AG09309 (cell line): ENCODE measurements around the gene CDA.

ENCODE experiments used
- DNase-seq: peaks from one replicate; pipeline ENCODE4 v3.0.0-alpha.2; 2010; ENCODE audit warnings: low read depth
- H3K4me3 ChIP-seq: 2 replicates; pipeline ENCODE4 v1.5.1; 2011; ENCODE audit warnings: mild to moderate bottlenecking, low read depth, low read length, moderate library complexity; ENCODE audit not compliant: control insufficient read depth
- CTCF ChIP-seq: IDR thresholded peaks from 2 replicates; pipeline ENCODE4 v1.5.1; 2011; ENCODE audit warnings: mild to moderate bottlenecking, low read depth, low read length, inconsistent platforms; ENCODE audit not compliant: insufficient read depth, control insufficient read depth; ENCODE audit errors: missing control alignments

Gene CDA

DNA sequence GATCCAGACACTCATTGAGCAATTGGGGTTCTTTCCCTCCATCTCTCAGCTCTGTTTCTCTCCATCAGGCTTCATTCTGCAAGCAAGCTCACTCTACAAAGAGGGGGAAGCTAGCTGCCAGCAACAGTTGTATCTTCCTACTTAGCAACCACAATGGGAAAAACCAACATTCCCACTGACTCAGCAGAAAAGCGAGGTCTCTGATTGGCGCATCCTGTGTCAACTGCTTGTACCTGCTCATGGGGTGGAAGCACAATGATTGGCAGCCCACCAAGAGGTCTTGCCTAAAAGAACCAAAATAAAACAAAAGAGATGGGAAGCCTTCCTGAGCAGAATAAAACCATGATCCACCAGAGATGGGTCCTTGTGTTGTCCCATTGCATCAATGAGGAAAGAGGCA lies 4.0 kb upstream of the CDA start:
- H3K4me3 ChIP-seq: no peak overlapping the region
- no peak for TF ChIP-seq CTCF
- DNase-seq: no peak

- H3K4me3 ChIP-seq: no peak overlapping the region
- peak; percentile 25 for TF ChIP-seq CTCF
- DNase-seq: no peak
These were observed 1.8 kb upstream of the CDA start for GRCh38 chr1:20586953-20587660.

DNA sequence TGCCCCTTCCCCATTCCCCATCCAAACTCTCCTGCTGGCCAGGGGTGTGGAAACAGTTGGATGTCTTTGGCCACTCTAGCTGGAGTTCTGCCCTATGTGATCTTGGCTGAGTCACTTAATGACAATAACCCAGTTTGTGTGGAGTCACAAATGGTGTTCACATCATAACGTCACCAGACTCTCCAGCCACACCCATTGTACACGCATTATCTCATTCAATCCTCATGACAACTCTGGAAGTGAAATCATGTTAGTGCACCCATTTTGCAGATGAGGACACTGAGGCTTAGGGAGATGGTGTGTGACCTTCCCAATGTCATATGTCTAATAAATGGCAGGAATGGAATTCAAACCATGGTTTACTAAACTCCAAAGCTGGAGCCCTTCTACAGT lies 1.2 kb upstream of the CDA start:
- no peak overlapping the region for H3K4me3 ChIP-seq
- no peak for DNase-seq
- TF ChIP-seq CTCF: no peak

DNA sequence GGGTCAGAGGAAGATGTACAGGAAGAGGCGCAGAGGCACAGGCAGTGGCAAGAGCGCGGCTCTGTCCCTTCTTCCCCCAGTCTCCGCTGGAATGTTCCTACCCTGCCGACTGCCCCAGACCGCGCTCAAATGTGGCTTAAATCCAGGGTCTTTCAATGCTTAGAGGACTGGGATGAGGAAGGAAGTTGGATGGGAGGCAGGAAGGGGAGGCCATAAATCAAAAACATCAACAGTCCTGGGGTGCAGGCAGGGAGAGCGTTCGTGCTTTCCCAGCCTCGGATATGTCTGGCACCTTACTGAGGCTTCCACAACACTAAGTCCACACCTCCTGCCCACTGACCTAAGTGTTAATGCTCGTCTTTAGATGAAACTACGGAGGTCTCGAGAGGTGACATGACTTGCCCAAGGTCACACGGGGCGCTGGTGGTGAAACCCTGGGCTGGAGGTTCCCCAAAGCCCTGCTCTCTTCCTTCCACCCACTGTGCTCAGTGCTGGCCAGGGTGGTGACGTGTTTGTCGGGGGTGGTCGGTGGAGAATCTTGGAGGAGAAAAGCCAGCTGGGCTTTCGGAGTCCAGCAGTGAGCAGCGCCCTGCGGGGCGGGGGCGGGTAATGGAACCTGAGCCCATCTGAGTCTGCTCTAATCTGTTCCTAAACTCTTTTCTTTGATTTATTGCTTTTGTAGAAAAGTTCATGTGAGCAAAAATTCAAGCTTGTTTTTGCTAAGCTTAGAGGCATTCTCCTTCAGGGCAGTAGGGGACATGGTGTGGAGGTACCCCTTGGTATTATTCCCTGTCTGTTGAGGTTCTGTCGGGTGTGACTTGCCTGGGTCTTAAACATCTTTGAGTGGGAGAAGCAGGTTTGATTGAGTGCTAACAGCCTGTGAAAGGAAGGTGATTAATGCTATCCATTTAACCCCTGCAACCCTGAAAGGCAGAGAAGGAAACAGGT lies 708 bp downstream of the CDA start:
- no peak overlapping the region; the same call in 1 of the 2 replicates for H3K4me3 ChIP-seq
- no peak for DNase-seq
- TF ChIP-seq CTCF: no peak

DNA sequence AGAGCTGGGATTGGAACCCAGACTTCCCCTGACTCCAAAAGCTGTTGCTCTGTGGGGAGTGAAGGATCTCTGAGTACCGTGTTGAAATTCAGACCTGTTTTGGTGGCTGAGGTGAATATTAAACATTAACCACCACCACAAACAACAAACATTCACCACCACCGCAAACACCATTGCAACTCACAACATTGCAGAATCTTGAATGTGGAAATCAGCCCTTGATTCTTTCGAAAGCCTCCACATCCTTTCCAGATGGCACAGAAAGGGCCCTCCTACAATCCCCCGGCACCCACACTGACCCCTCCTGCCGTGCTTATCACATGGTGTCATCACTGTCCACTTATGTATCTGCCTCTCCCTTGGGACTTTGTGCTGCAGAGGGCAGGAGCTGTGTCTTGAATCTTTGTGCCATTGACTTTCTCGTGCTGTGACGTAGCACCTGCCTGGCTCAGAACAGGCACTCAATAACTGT lies 1.4 kb downstream of the CDA start:
- no peak overlapping the region for H3K4me3 ChIP-seq
- no peak for DNase-seq
- no peak for TF ChIP-seq CTCF

DNA sequence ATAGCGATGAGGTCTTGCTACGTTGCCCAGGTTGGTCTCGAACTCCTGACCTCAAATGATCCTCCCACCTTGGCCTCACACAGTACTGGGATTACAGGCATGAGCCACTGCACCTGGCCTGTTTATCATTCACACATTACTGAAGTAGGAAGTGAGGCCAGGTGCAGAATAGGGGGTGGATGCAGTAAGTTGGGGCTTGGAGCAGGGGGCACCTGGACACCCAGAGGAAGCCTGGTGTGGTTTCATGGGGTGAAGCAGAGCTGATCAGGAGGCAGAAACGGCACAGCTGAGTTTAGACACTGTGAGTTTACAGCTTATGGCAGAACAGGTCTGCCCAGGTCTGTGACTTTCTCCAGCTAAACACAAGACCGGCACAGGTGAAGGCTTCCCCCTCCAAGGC lies 4.9 kb downstream of the CDA start:
- no peak for DNase-seq
- TF ChIP-seq CTCF: no peak
- no peak overlapping the region for H3K4me3 ChIP-seq
